OCI-LY7 (cell line): ENCODE results near the gene AEBP2.

ENCODE experiments used
- CTCF ChIP-seq: fragments of 200-600 bp; sonication (generic); conservative IDR thresholded peaks from 2 replicates; pipeline ENCODE4 v1.5.1; 2014; ENCODE audit warnings: mild to moderate bottlenecking, antibody characterized with exemption, low read length, moderate library complexity, mixed read lengths
- EZH2phosphoT487 ChIP-seq: fragments of 200-600 bp; sonication (generic); IDR thresholded peaks from 2 replicates; pipeline ENCODE4 v1.6.1; 2018; ENCODE audit warnings: low read depth, borderline replicate concordance, mild to moderate bottlenecking, mixed run types, antibody characterized with exemption, low read length, moderate library complexity, mixed read lengths

GRCh38 chr12:19394385-19394784 lies 44.9 kb upstream of the AEBP2 start:
- no peak for TF ChIP-seq CTCF
- no peak for TF ChIP-seq EZH2phosphoT487
